WERI-Rb-1 (cell line): ENCODE results near the gene NCAPG.
A peak's percentile ranks its signal among the peaks of the same experiment; 100 is the strongest.

Source experiments
- DNase-seq: peaks from one replicate; pipeline ENCODE4 v3.0.0-alpha.2; 2020
- H3K27ac ChIP-seq: fragments of 250-450 bp; sonication (Bioruptor Pico); 2 replicates; pipeline ENCODE4 v1.5.1; 2020; ENCODE audit warnings: mild to moderate bottlenecking, moderate library complexity
- H3K27me3 ChIP-seq: fragments of 250-450 bp; sonication (Bioruptor Pico); 2 replicates; pipeline ENCODE4 v1.5.1; 2021; ENCODE audit warnings: mild to moderate bottlenecking, low read depth, moderate library complexity; ENCODE audit not compliant: insufficient read depth, severe bottlenecking
- H3K36me3 ChIP-seq: fragments of 250-450 bp; sonication (Bioruptor Pico); 2 replicates; pipeline ENCODE4 v1.5.1; 2020; ENCODE audit warnings: mild to moderate bottlenecking, moderate library complexity
- H3K4me3 ChIP-seq: 2 replicates; pipeline ENCODE4 v1.5.1; 2011; ENCODE audit warnings: low read depth, mild to moderate bottlenecking, control low read depth, low read length
- H3K9me3 ChIP-seq: fragments of 250-450 bp; sonication (Bioruptor Pico); 2 replicates; pipeline ENCODE4 v1.5.1; 2021; ENCODE audit warnings: mild to moderate bottlenecking, moderate library complexity; ENCODE audit not compliant: severe bottlenecking
- CTCF ChIP-seq: IDR thresholded peaks from 2 replicates; pipeline ENCODE4 v1.5.1; 2011; ENCODE audit warnings: low read depth, mild to moderate bottlenecking, control low read depth, inconsistent platforms, low read length

NCAPG gene

GRCh38 chr4:17810260-17811077 is at the start of gene NCAPG, which contains the start of gene DCAF16:
NCAPG (plus strand) TSS chr4:17810979; CDS start chr4:17811078, 99 bp downstream.
DCAF16 (minus strand) TSS chr4:17810757; CDS start chr4:17804141, 6,616 bp downstream.
- H3K9me3 ChIP-seq = no peaks in the 10 kb centered on the region
- DNase-seq = peak; percentile 100
- H3K4me3 ChIP-seq = peak within 1 kb of the TSS; percentile 94
- no peaks in the 10 kb centered on the region for H3K27me3 ChIP-seq
- TF ChIP-seq CTCF = no peak
- H3K36me3 ChIP-seq = peaks cover 71% of the 10 kb centered on the region
- H3K27ac ChIP-seq = peak within 1 kb of the TSS; percentile 95

GRCh38 chr4:17761062-17761461 is 49.7 kb upstream of the NCAPG start:
- peak; percentile 49 for DNase-seq
- Histone ChIP-seq H3K27me3 (no peaks in the 10 kb centered on the region), H3K4me3 (no peak overlapping the region), H3K36me3 (no peaks in the 10 kb centered on the region), H3K9me3 (peaks cover 3% of the 10 kb centered on the region), H3K27ac (no peak overlapping the region)
- no peak for TF ChIP-seq CTCF

GRCh38 chr4:17762726-17763125 is 48.1 kb upstream of the NCAPG start:
- H3K36me3 ChIP-seq = no peaks in the 10 kb centered on the region
- H3K9me3 ChIP-seq = peaks cover 12% of the 10 kb centered on the region
- H3K27ac ChIP-seq = no peak overlapping the region
- H3K27me3 ChIP-seq = no peaks in the 10 kb centered on the region
- no peak overlapping the region for H3K4me3 ChIP-seq
- TF ChIP-seq CTCF = peak; percentile 55
- DNase-seq = no peak

GRCh38 chr4:17763416-17763815 is 47.4 kb upstream of the NCAPG start:
- no peak for TF ChIP-seq CTCF
- Histone ChIP-seq H3K9me3 (peaks cover 12% of the 10 kb centered on the region), H3K36me3 (no peaks in the 10 kb centered on the region), H3K27me3 (no peaks in the 10 kb centered on the region), H3K27ac (no peak overlapping the region), H3K4me3 (no peak overlapping the region)
- DNase-seq = no peak

GRCh38 chr4:17763931-17764330 is 46.8 kb upstream of the NCAPG start:
- no peak for DNase-seq
- H3K4me3 ChIP-seq = no peak overlapping the region
- no peaks in the 10 kb centered on the region for H3K36me3 ChIP-seq
- no peaks in the 10 kb centered on the region for H3K27me3 ChIP-seq
- no peak for TF ChIP-seq CTCF
- H3K9me3 ChIP-seq = peaks cover 12% of the 10 kb centered on the region
- H3K27ac ChIP-seq = no peak overlapping the region
